HG02870 (cell line): ENCODE results near the gene INTS14.
"Not testable (repeated sequence)": the region's sequence is repeated elsewhere in the genome, so short reads cannot be mapped to it uniquely, and the experiment has no call there.

ENCODE experiments used
- ATAC-seq: cut with Tn5 transposase; IDR thresholded peaks from one replicate; pipeline ENCODE4 v1.9.1; 2021; ENCODE audit warnings: mild to moderate bottlenecking, moderate library complexity; ENCODE audit not compliant: unreplicated experiment

Gene INTS14

GRCh38 chr15:65632780-65633375 is 21.9 kb upstream of the INTS14 start:
- no peak for ATAC-seq

- ATAC-seq: no peak
Observed at GRCh38 chr15:65631503-65631902, 20.6 kb upstream of the INTS14 start.

- no peak for ATAC-seq
Observed at GRCh38 chr15:65630760-65631159, 19.8 kb upstream of the INTS14 start.

- ATAC-seq: no peak
Observed at GRCh38 chr15:65629548-65629947, 18.6 kb upstream of the INTS14 start.

- ATAC-seq: no peak
Observed at GRCh38 chr15:65626856-65627255, 15.9 kb upstream of the INTS14 start.

GRCh38 chr15:65623103-65623502 is 12.2 kb upstream of the INTS14 start:
- ATAC-seq: no peak

GRCh38 chr15:65621638-65622037 is 10.7 kb upstream of the INTS14 start, which contains the start of gene SLC24A1:
Gene SLC24A1 (plus strand): TSS chr15:65621938. CDS start chr15:65624081, 2,143 bp downstream.
- no peak for ATAC-seq

GRCh38 chr15:65620833-65621232 is 9.9 kb upstream of the INTS14 start:
- no peak for ATAC-seq

- ATAC-seq: no peak
Observed at GRCh38 chr15:65619626-65620290, 8.8 kb upstream of the INTS14 start.

GRCh38 chr15:65618560-65619109 is 7.7 kb upstream of the INTS14 start:
- ATAC-seq: no peak

GRCh38 chr15:65615887-65616286 is 5.0 kb upstream of the INTS14 start:
- ATAC-seq: not testable (repeated sequence)

GRCh38 chr15:65612949-65613744 is 2.2 kb upstream of the INTS14 start:
- no peak for ATAC-seq

- ATAC-seq: no peak
Observed at GRCh38 chr15:65612616-65612946, 1.6 kb upstream of the INTS14 start.

GRCh38 chr15:65611888-65612615 is 1.1 kb upstream of the INTS14 start:
- no peak for ATAC-seq

GRCh38 chr15:65603559-65603958 is 7.4 kb downstream of the INTS14 start:
- ATAC-seq: no peak

GRCh38 chr15:65603134-65603533 is 7.8 kb downstream of the INTS14 start:
- no peak for ATAC-seq

- no peak for ATAC-seq
Observed at GRCh38 chr15:65599677-65600076, 11.3 kb downstream of the INTS14 start.

- no peak for ATAC-seq
Observed at GRCh38 chr15:65598468-65598867, 12.5 kb downstream of the INTS14 start.

- no peak for ATAC-seq
Observed at GRCh38 chr15:65595960-65596359, 15.0 kb downstream of the INTS14 start.

- no peak for ATAC-seq
Observed at GRCh38 chr15:65587094-65587493, 23.8 kb downstream of the INTS14 start.

- ATAC-seq: no peak
Observed at GRCh38 chr15:65584241-65584640, 26.7 kb downstream of the INTS14 start.
